Central memory CD8-positive, alpha-beta T cell (primary cell): ENCODE measurements around the gene TSPAN32.

Source experiments
- ATAC-seq: fragments of 150-1000 bp; cut with Tn5 transposase; replicated peaks from 2 replicates; pipeline ENCODE4 v1.10.0; 2022; ENCODE audit warnings: mild to moderate bottlenecking, moderate FRiP score, moderate number of reproducible peaks; ENCODE audit not compliant: poor library complexity, severe bottlenecking; ENCODE audit errors: extremely low read depth
- DNase-seq, 2 donors: peaks; one replicate each; pipeline ENCODE4 v3.0.0; 2021; ENCODE audit warnings: low spot score in 2 of 2
- H3K27ac Mint-ChIP-seq: one replicate; pipeline ENCODE4 v1.8.0; 2022; ENCODE audit warnings: low read depth, mild to moderate bottlenecking, moderate library complexity, mixed read lengths
- H3K27me3 Mint-ChIP-seq: one replicate; pipeline ENCODE4 v1.8.0; 2022; ENCODE audit warnings: mixed read lengths
- H3K36me3 Mint-ChIP-seq: one replicate; pipeline ENCODE4 v1.8.0; 2022; ENCODE audit warnings: mild to moderate bottlenecking, moderate library complexity, mixed read lengths; ENCODE audit not compliant: insufficient read depth
- H3K4me1 Mint-ChIP-seq: one replicate; pipeline ENCODE4 v1.8.0; 2022; ENCODE audit warnings: mixed read lengths
- H3K4me3 Mint-ChIP-seq: one replicate; pipeline ENCODE4 v1.8.0; 2022; ENCODE audit warnings: mild to moderate bottlenecking, moderate library complexity, mixed read lengths
- H3K9me3 Mint-ChIP-seq: one replicate; pipeline ENCODE4 v1.8.0; 2022; ENCODE audit warnings: mixed read lengths

The TSPAN32 gene

GRCh38 chr11:2298131-2298794, 3.5 kb upstream of the TSPAN32 start:
- H3K9me3 Mint-ChIP-seq: no peaks in the 10 kb centered on the region
- H3K36me3 Mint-ChIP-seq: peaks cover 19% of the 10 kb centered on the region
- H3K4me1 Mint-ChIP-seq: peaks cover 59% of the 10 kb centered on the region
- ATAC-seq: no peak
- H3K27ac Mint-ChIP-seq: peak overlapping the region; percentile 82
- H3K4me3 Mint-ChIP-seq: no peak overlapping the region
- peak; percentile 9 to 11 for DNase-seq
- H3K27me3 Mint-ChIP-seq: no peaks in the 10 kb centered on the region

GRCh38 chr11:2298795-2299761, 2.7 kb upstream of the TSPAN32 start:
- H3K36me3 Mint-ChIP-seq: peaks cover 17% of the 10 kb centered on the region
- DNase-seq: peak; percentile 9 to 14
- H3K9me3 Mint-ChIP-seq: no peaks in the 10 kb centered on the region
- peak overlapping the region; percentile 73 for H3K27ac Mint-ChIP-seq
- peak overlapping the region; percentile 89 for H3K4me3 Mint-ChIP-seq
- H3K4me1 Mint-ChIP-seq: peaks cover 63% of the 10 kb centered on the region
- no peak for ATAC-seq
- no peaks in the 10 kb centered on the region for H3K27me3 Mint-ChIP-seq

DNA sequence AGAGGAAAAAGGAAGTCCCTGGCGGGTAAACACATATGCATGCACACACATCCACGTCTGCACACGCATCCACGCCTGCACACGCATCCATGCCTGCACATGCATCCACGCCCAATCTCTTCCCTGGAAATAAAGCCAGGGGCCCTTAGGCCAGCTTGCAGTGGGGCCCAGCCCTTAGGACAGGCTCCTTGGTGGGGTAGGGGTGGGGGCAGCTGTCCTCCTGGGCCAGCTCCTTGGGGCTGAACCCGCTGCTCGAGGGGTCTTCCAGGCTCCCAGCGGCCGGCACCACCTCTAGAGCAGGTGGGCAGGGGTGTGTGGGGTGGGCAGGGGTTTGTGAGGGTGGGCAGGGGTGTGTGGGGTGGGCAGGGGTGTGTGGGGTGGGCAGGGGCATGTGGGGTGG, 2.0 kb upstream of the TSPAN32 start:
- Mint-ChIP-seq H3K9me3 (no peaks in the 10 kb centered on the region), H3K27me3 (no peaks in the 10 kb centered on the region), H3K36me3 (peaks cover 19% of the 10 kb centered on the region), H3K4me3 (peak overlapping the region; percentile 89), H3K4me1 (peaks cover 64% of the 10 kb centered on the region), H3K27ac (peak overlapping the region; percentile 73)
- no peak for ATAC-seq
- DNase-seq: peak in 1 of 2 donors; percentile 10

- Mint-ChIP-seq H3K4me3 (peak overlapping the region; percentile 89), H3K9me3 (no peaks in the 10 kb centered on the region), H3K27ac (peak overlapping the region; percentile 73), H3K27me3 (no peaks in the 10 kb centered on the region), H3K4me1 (peaks cover 66% of the 10 kb centered on the region), H3K36me3 (peaks cover 23% of the 10 kb centered on the region)
- peak; percentile 12 for ATAC-seq
- DNase-seq: peak; percentile 11 to 14
These were observed 1.4 kb upstream of the TSPAN32 start for GRCh38 chr11:2300290-2300935.

DNA sequence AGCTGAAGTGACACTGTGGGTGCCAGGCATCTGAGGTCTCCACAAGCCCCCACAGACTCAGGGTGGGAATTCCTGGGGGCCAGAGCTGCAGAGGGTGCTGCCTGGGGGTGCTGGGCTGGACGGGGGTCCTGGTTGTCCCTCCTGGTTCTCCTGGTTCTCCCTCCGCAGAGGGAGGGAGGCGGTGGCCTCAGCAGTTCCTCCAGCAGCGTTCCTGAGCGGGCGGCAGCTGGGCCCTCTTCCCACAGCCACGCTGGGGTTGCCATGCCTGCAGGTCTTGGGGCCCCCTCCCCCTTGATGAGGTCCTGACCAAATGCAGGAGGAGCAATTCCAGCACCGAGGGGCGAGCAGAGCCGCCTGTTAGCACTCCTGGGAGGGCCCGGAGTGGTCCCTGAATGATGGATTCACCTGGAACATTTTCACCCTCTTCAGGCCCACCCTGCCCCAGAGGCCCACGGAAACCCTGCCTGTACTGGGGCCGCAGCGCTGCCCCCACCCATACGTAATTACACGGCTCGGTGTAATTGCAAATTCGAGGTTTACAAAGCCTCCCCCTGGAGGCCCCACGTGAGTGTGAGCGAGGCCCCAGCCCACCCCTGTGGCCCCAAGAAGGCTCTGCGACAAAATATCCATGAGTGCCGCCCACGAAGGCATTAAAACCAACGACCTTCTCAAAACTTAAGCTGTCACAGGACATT, 730 bp upstream of the TSPAN32 start:
- H3K9me3 Mint-ChIP-seq: no peaks in the 10 kb centered on the region
- ATAC-seq (no peak), DNase-seq (peak; percentile 9 to 13)

DNA sequence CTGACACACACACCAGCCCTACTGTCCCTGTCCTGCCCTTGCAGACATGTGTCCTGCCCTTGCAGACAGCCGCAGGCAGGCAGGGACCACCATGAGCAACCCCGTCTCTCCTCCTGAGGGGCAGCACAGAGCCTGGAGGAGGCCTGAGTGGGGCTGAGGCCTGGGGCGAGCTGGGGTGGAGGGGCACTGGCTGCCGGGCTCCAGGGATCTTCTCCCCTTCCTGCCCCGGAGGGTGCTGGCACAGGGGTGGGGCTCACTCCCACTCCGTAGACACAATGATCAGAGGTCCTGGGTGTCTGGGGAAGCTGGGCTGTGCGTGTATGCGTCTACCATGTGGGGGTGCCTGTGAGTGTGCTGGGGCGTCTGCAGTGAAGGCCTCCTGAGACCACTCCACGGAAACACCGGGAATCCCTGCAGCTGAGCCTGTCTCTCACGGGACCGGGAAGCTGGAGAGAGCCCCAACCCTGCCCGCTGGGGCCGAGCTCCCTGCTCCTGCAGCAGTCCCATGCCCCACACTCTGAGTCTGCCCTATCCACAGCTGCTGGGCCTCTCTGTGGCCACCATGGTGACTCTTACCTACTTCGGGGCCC, 588 bp downstream of the TSPAN32 start:
- Mint-ChIP-seq H3K27me3 (no peaks in the 10 kb centered on the region), H3K27ac (peak overlapping the region; percentile 73), H3K9me3 (no peaks in the 10 kb centered on the region), H3K4me3 (peak overlapping the region; percentile 89), H3K4me1 (peaks cover 71% of the 10 kb centered on the region), H3K36me3 (peaks cover 28% of the 10 kb centered on the region)
- DNase-seq (peak; percentile 13 to 17), ATAC-seq (peak; percentile 40)

More for the DNA sequence above, 730 bp upstream of the TSPAN32 start:
- H3K4me1 Mint-ChIP-seq: peaks cover 71% of the 10 kb centered on the region
- H3K27me3 Mint-ChIP-seq: no peaks in the 10 kb centered on the region
- H3K4me3 Mint-ChIP-seq: peak overlapping the region; percentile 89
- H3K36me3 Mint-ChIP-seq: peaks cover 25% of the 10 kb centered on the region
- peak overlapping the region; percentile 73 for H3K27ac Mint-ChIP-seq

- ATAC-seq: no peak
- peak; percentile 4 to 14 for DNase-seq
- no peaks in the 10 kb centered on the region for H3K9me3 Mint-ChIP-seq
These were observed 1.2 kb downstream of the TSPAN32 start for GRCh38 chr11:2302896-2303626.

DNA sequence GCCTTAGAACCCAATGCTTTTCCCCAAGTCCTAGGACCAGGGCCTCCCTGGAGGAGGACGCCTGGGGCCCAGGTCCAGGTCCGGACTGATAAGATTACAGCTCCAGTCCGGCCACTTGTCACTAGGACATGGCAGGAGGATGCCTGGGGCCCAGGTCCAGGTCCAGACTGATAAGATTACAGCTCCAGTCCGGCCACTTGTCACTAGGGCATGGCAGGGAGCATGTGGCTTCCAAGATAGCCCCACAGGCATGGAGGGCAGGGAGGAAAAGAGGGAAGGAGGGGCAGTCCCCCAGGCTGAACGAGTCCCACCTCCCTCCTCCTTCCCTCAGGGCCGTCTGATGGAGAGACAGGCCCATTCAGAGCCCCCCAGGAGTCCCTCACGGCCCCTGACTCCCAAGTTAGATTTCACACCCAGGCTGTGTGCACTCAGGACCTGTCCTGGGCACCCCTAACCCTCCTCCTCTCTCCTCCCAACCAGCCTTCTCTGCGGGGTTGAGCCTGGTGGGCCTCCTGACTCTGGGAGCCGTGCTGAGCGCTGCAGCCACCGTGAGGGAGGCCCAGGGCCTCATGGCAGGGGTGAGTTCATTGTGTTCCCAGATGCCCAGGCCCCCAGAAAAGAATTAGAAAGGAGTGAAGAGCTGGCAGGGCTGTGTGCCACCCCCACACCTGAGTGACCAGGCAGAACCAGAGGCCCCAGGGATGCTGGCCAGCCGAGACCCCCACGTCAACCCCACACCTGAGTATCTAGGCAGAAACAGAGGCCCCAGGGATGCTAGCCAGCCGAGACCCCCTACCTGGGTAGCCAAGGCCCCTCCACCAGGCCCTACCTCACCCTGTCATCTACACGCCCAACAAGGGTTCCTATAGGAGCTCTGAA, 2.1 kb downstream of the TSPAN32 start:
- DNase-seq: peak; percentile 8 to 13
- H3K27me3 Mint-ChIP-seq: no peaks in the 10 kb centered on the region
- H3K9me3 Mint-ChIP-seq: no peaks in the 10 kb centered on the region
- peak overlapping the region; percentile 70 for H3K27ac Mint-ChIP-seq
- ATAC-seq: no peak
- peak overlapping the region; percentile 89 for H3K4me3 Mint-ChIP-seq
- peaks cover 23% of the 10 kb centered on the region for H3K36me3 Mint-ChIP-seq
- H3K4me1 Mint-ChIP-seq: peaks cover 62% of the 10 kb centered on the region

More at GRCh38 chr11:2302896-2303626, 1.2 kb downstream of the TSPAN32 start:
- no peaks in the 10 kb centered on the region for H3K27me3 Mint-ChIP-seq
- H3K36me3 Mint-ChIP-seq: peaks cover 29% of the 10 kb centered on the region
- H3K4me3 Mint-ChIP-seq: peak overlapping the region; percentile 89
- H3K4me1 Mint-ChIP-seq: peaks cover 64% of the 10 kb centered on the region
- peak overlapping the region; percentile 73 for H3K27ac Mint-ChIP-seq

GRCh38 chr11:2304506-2305139, 2.8 kb downstream of the TSPAN32 start:
- H3K4me1 Mint-ChIP-seq: peaks cover 57% of the 10 kb centered on the region
- DNase-seq (no peak), ATAC-seq (no peak)
- no peaks in the 10 kb centered on the region for H3K9me3 Mint-ChIP-seq
- peaks cover 19% of the 10 kb centered on the region for H3K36me3 Mint-ChIP-seq
- no peaks in the 10 kb centered on the region for H3K27me3 Mint-ChIP-seq
- peak overlapping the region; percentile 89 for H3K4me3 Mint-ChIP-seq
- H3K27ac Mint-ChIP-seq: peak overlapping the region; percentile 70

DNA sequence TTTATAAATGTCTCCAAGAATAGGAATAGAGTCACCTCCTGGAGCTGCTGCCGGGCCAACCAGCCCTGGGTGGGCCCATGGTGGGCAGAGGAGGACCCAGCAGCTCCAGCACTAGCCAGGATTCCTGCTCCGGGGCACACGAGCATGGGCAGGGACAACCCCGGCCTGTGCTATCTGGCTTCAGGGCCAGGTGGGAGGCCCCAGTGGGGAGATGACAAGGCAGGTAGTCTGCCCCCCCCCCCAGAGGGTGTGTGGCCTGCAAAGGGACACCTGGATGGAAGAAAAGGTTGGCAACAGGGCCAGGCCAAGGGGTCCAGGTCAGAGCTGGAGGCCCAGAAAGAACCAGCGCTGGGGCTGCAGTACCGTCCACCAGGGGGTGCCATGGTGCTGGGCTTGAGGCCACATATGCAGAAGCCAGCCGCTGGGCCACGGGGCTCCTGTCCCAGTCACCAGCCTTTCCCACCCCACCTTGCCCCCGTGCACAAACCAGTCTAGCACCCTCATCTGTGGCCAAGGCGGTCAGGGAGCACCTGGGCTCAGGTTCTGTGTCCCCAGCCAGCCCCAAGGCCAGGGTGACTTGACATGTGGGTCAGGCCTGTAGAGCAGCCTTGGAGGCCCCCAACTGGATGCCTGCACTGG, 3.4 kb downstream of the TSPAN32 start:
- Mint-ChIP-seq H3K9me3 (no peaks in the 10 kb centered on the region), H3K4me3 (peak overlapping the region; percentile 89), H3K27me3 (no peaks in the 10 kb centered on the region), H3K4me1 (peaks cover 54% of the 10 kb centered on the region), H3K27ac (peak overlapping the region; percentile 98), H3K36me3 (peaks cover 18% of the 10 kb centered on the region)
- DNase-seq (peak; percentile 66 to 85), ATAC-seq (peak; percentile 40)
